MCF 10A (cell line): Measurements from ENCODE around the gene TRRAP. TPM values are rescaled to one million over a fixed set of nuclear protein-coding genes. Genes with fewer than 3 reads are reported as not detected.
"Not testable (repeated sequence)": the region's sequence is repeated elsewhere in the genome, so short reads cannot be mapped to it uniquely, and the experiment has no call there.

Experiments used
- BruUV-seq: library from RNA; stranded (reverse); fragments of 400-500 nt; replicated peaks from 2 replicates; lab custom pipeline; 2021; lab: Mats Ljungman, UMichigan
- CTCF ChIA-PET: fragments of 300-600 bp; sonication (Branson Sonifier 250); formaldehyde crosslinking; extraction: SDS; loops from one replicate; lab custom pipeline; 2021; ENCODE audit warnings: antibody characterized with exemption, inconsistent platforms; lab: Yijun Ruan, JAX
- POLR2A ChIA-PET: fragments of 300-600, 350-650 bp; sonication (Branson Sonifier 250); formaldehyde crosslinking; extraction: SDS; loops from one replicate; lab custom pipeline; 2020; ENCODE audit warnings: antibody characterized with exemption, inconsistent platforms; lab: Yijun Ruan, JAX
- DNase-seq: peaks from one replicate; pipeline ENCODE4 v3.0.0-alpha.2; 2018; ENCODE audit not compliant: unreplicated experiment
- H3K27ac Mint-ChIP-seq: one replicate; pipeline ENCODE4 v1.8.0; 2022; ENCODE audit warnings: mild to moderate bottlenecking, low read depth, mixed read lengths; ENCODE audit not compliant: unreplicated experiment
- H3K27me3 Mint-ChIP-seq: one replicate; pipeline ENCODE4 v1.8.0; 2022; ENCODE audit warnings: mixed read lengths; ENCODE audit not compliant: insufficient read depth, unreplicated experiment
- H3K36me3 Mint-ChIP-seq: one replicate; pipeline ENCODE4 v1.8.0; 2022; ENCODE audit warnings: mild to moderate bottlenecking, moderate library complexity, mixed read lengths; ENCODE audit not compliant: insufficient read depth, unreplicated experiment
- H3K4me1 Mint-ChIP-seq: one replicate; pipeline ENCODE4 v1.8.0; 2022; ENCODE audit warnings: mixed read lengths; ENCODE audit not compliant: insufficient read depth, unreplicated experiment
- H3K4me3 Mint-ChIP-seq: one replicate; pipeline ENCODE4 v1.8.0; 2022; ENCODE audit warnings: mild to moderate bottlenecking, moderate library complexity, mixed read lengths; ENCODE audit not compliant: unreplicated experiment
- H3K9me3 Mint-ChIP-seq: one replicate; pipeline ENCODE4 v1.8.0; 2022; ENCODE audit warnings: mixed read lengths; ENCODE audit not compliant: unreplicated experiment
- CTCF ChIP-seq: fragments of 200-600 bp; IDR thresholded peaks from one replicate; pipeline ENCODE4 v1.8.0; 2022; ENCODE audit warnings: antibody characterized with exemption, mild to moderate bottlenecking; ENCODE audit not compliant: unreplicated experiment
- intact Hi-C: fragments of 100-400 bp; cut with micrococcal nuclease; formaldehyde crosslinking; loops from 2 replicates; pipeline ENCODE4 v1.14.1; 2022
- total RNA-seq: library from RNA; stranded (reverse); gene quantifications from 2 replicates; pipeline ENCODE4 v1.2.3, GENCODE V29; 2022

TRRAP gene
- total RNA-seq, 1 experiment from 2014 or later = 30.4 TPM

- intact Hi-C loops = loop anchor here (2.0 to 10.0 kb wide), 2 partner anchors 95 to 555 kb away; partner anchors contain the start of gene BRI3
- no TSS peak for BruUV-seq
- Mint-ChIP-seq H3K4me1 (peaks cover 10% of the 10 kb centered on the region), H3K36me3 (peaks cover 4% of the 10 kb centered on the region), H3K9me3 (no peaks in the 10 kb centered on the region), H3K4me3 (no peak overlapping the region), H3K27ac (no peak overlapping the region), H3K27me3 (peaks cover 10% of the 10 kb centered on the region)
- no peak for TF ChIP-seq CTCF
- POLR2A ChIA-PET = interaction anchor here (1.7 kb wide), 1 partner anchor 406 kb away, joined by 3 read pairs; no protein-coding TSS in a partner anchor
- CTCF ChIA-PET = interaction anchor here (0.8 to 15.8 kb wide), 8 partner anchors 8 to 414 kb away, joined by 3 to 515 read pairs (median 7); no protein-coding TSS in a partner anchor
- DNase-seq = no peak
Measured at GRCh38 chr7:98840096-98840495, 38.2 kb upstream of the TRRAP start.

- DNase-seq = peak; percentile 83
Measured at GRCh38 chr7:98840722-98841121, 37.6 kb upstream of the TRRAP start.

GRCh38 chr7:98841179-98841997 is 36.9 kb upstream of the TRRAP start:
- ChIA-PET CTCF (interaction anchor here (0.5 to 15.8 kb wide), 73 partner anchors 8 to 1018 kb away, joined by 3 to 515 read pairs (median 4); partner anchors contain the start of gene TRRAP), POLR2A (interaction anchor here (0.5 to 1.7 kb wide), 3 partner anchors 269 to 547 kb away, joined by 3 to 4 read pairs (median 3); no protein-coding TSS in a partner anchor)
- Mint-ChIP-seq H3K27me3 (peaks cover 11% of the 10 kb centered on the region), H3K27ac (no peak overlapping the region), H3K4me3 (no peak overlapping the region), H3K4me1 (peaks cover 10% of the 10 kb centered on the region), H3K9me3 (no peaks in the 10 kb centered on the region), H3K36me3 (peaks cover 6% of the 10 kb centered on the region)
- BruUV-seq = no TSS peak
- intact Hi-C loops = loop anchor here (1.0 to 10.0 kb wide), 3 partner anchors 97 to 557 kb away; partner anchors contain the start of gene BRI3
- peak; percentile 93 for TF ChIP-seq CTCF
- peak; percentile 88 for DNase-seq

More at GRCh38 chr7:98840722-98841121, 37.6 kb upstream of the TRRAP start:
- intact Hi-C loops = loop anchor here (1.0 to 10.0 kb wide), 3 partner anchors 96 to 556 kb away; partner anchors contain the start of gene BRI3
- Mint-ChIP-seq H3K27me3 (peaks cover 11% of the 10 kb centered on the region), H3K9me3 (no peaks in the 10 kb centered on the region), H3K4me3 (no peak overlapping the region), H3K36me3 (peaks cover 6% of the 10 kb centered on the region), H3K27ac (no peak overlapping the region), H3K4me1 (peaks cover 10% of the 10 kb centered on the region)
- CTCF ChIA-PET = interaction anchor here (0.6 to 15.8 kb wide), 54 partner anchors 9 to 671 kb away, joined by 3 to 515 read pairs (median 4); partner anchors contain the start of gene TRRAP
- TF ChIP-seq CTCF = no peak
- POLR2A ChIA-PET = interaction anchor here (0.7 to 1.7 kb wide), 2 partner anchors 406 to 546 kb away, joined by 3 read pairs; no protein-coding TSS in a partner anchor
- BruUV-seq = no TSS peak

GRCh38 chr7:98842552-98842951 is 35.8 kb upstream of the TRRAP start:
- H3K27ac Mint-ChIP-seq, POLR2A ChIA-PET, H3K9me3 Mint-ChIP-seq, H3K4me3 Mint-ChIP-seq, H3K36me3 Mint-ChIP-seq, DNase-seq, BruUV-seq: not testable (repeated sequence)
- CTCF ChIA-PET = interaction anchor here (0.6 to 15.8 kb wide), 27 partner anchors 10 to 578 kb away, joined by 3 to 515 read pairs (median 4); partner anchors contain the start of gene BAIAP2L1
- peaks cover 11% of the 10 kb centered on the region for H3K27me3 Mint-ChIP-seq
- H3K4me1 Mint-ChIP-seq = peaks cover 10% of the 10 kb centered on the region
- intact Hi-C loops = loop anchor here (10.0 kb wide), 1 partner anchor 558 kb away; the partner anchor contains the start of gene BRI3
